ENCODE results near the gene LMCD1.

DNA sequence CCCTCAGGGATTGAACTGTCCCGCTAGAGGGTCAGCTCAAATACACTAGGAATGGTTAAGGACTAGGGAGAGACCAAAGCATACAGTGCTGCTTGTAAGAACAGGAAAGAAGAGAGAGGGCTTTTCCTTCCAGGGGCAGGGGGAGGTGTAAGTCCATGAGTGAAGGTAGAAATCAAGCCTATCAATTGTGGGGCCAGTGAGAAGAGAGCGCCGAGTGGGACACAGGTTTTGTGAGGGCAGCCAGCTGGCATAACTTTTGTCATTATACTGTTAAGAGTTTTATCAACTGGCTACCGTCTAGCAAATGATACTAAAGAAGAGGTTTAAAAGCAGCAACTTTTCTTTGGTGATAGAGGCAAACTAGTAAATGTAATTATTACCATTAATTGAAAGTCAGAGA, 45.0 kb downstream of the LMCD1 start:
- TF ChIP-seq RNF2 (IDR thresholded peaks at IDR 0.05; ENCODE audit: borderline replicate concordance, low read depth) = no peak
- TF ChIP-seq, protein P1, sequence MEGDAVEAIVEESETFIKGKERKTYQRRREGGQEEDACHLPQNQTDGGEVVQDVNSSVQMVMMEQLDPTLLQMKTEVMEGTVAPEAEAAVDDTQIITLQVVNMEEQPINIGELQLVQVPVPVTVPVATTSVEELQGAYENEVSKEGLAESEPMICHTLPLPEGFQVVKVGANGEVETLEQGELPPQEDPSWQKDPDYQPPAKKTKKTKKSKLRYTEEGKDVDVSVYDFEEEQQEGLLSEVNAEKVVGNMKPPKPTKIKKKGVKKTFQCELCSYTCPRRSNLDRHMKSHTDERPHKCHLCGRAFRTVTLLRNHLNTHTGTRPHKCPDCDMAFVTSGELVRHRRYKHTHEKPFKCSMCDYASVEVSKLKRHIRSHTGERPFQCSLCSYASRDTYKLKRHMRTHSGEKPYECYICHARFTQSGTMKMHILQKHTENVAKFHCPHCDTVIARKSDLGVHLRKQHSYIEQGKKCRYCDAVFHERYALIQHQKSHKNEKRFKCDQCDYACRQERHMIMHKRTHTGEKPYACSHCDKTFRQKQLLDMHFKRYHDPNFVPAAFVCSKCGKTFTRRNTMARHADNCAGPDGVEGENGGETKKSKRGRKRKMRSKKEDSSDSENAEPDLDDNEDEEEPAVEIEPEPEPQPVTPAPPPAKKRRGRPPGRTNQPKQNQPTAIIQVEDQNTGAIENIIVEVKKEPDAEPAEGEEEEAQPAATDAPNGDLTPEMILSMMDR (IDR thresholded peaks at IDR 0.05) = no peak
- TF ChIP-seq, protein P2, sequence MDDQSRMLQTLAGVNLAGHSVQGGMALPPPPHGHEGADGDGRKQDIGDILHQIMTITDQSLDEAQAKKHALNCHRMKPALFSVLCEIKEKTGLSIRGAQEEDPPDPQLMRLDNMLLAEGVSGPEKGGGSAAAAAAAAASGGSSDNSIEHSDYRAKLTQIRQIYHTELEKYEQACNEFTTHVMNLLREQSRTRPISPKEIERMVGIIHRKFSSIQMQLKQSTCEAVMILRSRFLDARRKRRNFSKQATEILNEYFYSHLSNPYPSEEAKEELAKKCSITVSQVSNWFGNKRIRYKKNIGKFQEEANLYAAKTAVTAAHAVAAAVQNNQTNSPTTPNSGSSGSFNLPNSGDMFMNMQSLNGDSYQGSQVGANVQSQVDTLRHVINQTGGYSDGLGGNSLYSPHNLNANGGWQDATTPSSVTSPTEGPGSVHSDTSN (IDR thresholded peaks at IDR 0.05) = no peak
- TF ChIP-seq GATA3 (IDR thresholded peaks at IDR 0.05; ENCODE audit: borderline replicate concordance) = no peak
